Fibroblast of pulmonary artery (primary cell): ENCODE data around the gene RANBP17.

Experiments used
- DNase-seq: peaks from one replicate; pipeline ENCODE4 v3.0.0-alpha.2; 2010; ENCODE audit warnings: low read depth
- H3K4me3 ChIP-seq: replicated peaks from 2 replicates; pipeline ENCODE4 v1.5.1; 2011; ENCODE audit warnings: low read depth, mild to moderate bottlenecking, control low read depth, low read length, moderate library complexity
- TF ChIP-seq, protein P1 (sequence below): IDR thresholded peaks from 2 replicates; pipeline ENCODE4 v1.5.1; 2011; ENCODE audit warnings: mild to moderate bottlenecking, control low read depth, low read length, inconsistent platforms; ENCODE audit errors: missing control alignments

Gene RANBP17

DNA sequence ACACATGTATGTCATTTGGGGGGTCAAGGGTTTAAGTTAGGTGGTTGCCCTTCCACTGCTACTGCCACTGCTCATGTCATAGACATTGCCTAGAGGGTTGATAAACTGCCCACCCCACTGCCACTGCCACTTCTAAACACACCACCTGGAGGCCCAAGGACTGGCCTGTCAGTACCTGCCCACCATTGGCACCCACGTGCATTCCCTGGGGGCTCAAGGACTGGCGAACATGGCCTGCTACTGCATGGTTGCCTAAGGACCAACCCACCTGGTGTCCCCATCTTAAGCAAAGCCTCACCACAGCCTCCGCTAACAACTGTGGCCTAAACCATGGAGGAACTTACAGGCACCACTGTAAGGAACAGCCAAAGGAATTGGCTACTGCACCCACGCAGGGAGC lies 261.6 kb downstream of the RANBP17 start:
- TF ChIP-seq, protein P1, sequence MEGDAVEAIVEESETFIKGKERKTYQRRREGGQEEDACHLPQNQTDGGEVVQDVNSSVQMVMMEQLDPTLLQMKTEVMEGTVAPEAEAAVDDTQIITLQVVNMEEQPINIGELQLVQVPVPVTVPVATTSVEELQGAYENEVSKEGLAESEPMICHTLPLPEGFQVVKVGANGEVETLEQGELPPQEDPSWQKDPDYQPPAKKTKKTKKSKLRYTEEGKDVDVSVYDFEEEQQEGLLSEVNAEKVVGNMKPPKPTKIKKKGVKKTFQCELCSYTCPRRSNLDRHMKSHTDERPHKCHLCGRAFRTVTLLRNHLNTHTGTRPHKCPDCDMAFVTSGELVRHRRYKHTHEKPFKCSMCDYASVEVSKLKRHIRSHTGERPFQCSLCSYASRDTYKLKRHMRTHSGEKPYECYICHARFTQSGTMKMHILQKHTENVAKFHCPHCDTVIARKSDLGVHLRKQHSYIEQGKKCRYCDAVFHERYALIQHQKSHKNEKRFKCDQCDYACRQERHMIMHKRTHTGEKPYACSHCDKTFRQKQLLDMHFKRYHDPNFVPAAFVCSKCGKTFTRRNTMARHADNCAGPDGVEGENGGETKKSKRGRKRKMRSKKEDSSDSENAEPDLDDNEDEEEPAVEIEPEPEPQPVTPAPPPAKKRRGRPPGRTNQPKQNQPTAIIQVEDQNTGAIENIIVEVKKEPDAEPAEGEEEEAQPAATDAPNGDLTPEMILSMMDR: no peak
- no peak overlapping the region for H3K4me3 ChIP-seq
- no peak for DNase-seq

DNA sequence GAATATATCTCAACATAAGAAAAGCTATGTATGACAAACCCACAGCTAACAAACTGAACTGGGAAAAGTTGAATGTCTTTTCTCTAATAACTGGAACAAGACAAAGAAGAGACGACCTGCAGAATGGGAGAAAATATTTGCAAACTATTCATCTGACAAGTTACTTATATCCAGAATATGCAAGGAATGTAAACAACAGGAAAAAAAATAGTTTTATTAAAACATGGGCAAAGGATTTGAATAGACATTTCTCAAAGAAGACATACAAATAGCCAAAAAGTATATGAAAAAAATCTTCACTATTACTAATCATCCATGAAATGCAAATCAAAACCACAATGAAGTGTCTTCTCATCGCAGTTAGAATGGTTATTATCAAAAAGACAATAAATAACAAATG lies 265.5 kb downstream of the RANBP17 start:
- no peak overlapping the region for H3K4me3 ChIP-seq
- TF ChIP-seq, protein P1: no peak
- DNase-seq: peak; percentile 2

DNA sequence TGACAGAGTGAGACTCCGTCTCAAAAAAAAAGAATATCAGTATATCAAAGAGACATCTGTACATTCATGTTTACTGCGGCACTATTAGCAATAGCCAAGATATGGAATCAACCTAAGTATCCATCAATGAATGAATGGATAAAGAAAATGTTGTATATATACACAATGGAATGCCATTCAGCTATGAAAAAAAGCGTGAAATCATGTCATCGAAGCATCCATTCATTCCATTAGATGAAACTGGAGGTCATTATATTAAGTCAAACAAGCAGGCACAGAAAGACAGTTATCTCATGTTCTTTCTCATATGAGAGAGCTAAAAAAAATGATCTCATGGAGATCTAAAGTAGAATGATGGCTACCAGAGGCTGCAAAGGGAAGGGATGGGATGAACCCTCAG lies 266.3 kb downstream of the RANBP17 start:
- H3K4me3 ChIP-seq: no peak overlapping the region
- TF ChIP-seq, protein P1: no peak
- no peak for DNase-seq

DNA sequence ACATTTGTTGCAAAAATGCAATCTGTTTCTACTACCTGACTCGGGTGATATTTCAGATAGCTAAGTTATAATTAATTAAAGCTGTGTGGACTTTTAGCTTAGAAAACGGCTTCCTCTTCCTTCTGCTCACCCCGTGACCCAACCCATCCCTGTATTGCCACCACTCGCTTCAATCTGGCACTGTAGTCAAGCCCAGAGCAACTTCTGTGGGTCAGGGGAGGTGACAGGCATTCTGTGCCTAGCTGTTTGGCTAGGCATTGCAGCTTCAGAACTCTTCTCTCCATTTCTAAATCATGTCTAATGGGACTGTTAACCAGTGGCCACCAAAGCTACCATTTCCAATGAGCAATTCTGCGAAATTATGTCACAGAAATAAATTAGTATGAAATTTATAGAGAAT lies 267.5 kb downstream of the RANBP17 start:
- TF ChIP-seq, protein P1: no peak
- H3K4me3 ChIP-seq: no peak overlapping the region
- DNase-seq: no peak

DNA sequence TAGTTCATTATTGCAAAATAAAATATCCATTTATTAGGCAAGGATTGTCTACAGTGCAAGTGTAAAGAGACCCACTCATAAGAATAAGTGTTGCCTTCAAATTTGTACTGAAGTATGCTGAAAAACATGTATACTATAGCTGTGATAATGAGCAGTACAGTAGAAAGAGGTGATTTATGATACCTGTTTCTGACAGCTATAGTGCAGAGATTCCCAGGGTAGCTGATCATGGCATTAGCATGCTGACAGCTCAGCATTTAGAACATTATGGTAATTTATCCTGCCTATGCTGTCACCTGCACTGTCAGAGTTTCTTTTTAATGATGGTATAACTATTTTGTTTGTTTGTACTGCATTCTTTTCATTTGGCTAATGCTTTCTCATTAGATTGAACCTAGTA lies 269.7 kb downstream of the RANBP17 start:
- no peak overlapping the region for H3K4me3 ChIP-seq
- no peak for DNase-seq
- TF ChIP-seq, protein P1: no peak

DNA sequence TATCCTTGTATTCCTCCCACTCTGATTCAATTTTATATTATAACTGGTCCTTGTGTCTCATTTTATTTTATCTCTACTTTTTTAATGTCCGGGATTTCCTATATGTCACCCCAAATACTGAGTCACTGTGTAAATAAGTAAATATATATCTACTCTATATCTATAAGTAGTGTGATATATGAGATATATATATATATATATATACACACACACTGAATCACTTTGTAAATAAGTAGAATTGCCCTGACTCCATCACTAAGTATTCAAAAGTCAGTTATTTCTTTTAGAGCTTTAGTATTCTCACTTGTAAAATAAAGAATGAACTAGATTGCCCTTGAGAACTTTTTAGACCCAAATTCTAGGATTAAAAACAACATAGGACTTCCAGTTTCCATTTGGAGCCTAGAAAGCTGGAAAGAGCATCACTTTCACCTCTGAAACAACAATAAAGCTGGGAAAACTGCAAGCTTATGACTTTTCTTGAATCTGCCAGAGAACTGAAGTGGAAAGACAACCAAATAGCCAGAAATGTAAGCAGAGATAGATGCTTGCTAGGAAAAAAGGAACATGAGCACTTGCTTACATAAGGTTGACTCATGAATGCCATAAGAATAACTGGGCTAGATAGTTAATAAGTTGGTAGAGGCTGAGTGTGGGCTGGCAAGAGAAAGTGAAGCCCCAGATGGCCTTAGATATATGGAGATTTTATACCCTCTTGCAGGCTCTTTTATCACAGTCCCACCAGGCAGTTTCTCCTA lies 276.1 kb downstream of the RANBP17 start:
- DNase-seq: peak; percentile 15
- TF ChIP-seq, protein P1: no peak
- H3K4me3 ChIP-seq: no peak overlapping the region

DNA sequence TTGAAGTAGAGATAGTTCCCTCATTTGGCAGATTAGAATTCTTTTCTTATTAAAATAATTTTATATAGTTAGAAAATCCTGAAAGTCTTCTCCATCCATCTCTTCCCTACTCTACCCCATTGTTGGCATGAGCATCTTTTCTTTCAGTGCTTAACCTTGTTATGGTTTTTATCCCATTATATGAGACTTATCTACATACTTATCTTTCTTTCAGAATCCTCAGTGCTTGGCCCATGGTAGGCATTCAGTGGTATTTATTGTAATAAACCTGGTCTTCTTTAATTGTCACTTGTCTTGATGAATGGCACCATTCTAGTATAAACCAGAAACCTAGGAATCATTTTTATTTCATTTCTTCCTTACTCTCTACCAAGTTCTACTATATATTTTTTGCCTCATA lies 277.4 kb downstream of the RANBP17 start:
- TF ChIP-seq, protein P1: no peak
- no peak for DNase-seq
- no peak overlapping the region for H3K4me3 ChIP-seq
